GM18517 (cell line): ENCODE measurements around the gene FLAD1.

Experiments used
- ATAC-seq: cut with Tn5 transposase; IDR thresholded peaks from one replicate; pipeline ENCODE4 v1.9.1; 2021; ENCODE audit warnings: mild to moderate bottlenecking, moderate library complexity; ENCODE audit not compliant: unreplicated experiment

FLAD1 gene

DNA sequence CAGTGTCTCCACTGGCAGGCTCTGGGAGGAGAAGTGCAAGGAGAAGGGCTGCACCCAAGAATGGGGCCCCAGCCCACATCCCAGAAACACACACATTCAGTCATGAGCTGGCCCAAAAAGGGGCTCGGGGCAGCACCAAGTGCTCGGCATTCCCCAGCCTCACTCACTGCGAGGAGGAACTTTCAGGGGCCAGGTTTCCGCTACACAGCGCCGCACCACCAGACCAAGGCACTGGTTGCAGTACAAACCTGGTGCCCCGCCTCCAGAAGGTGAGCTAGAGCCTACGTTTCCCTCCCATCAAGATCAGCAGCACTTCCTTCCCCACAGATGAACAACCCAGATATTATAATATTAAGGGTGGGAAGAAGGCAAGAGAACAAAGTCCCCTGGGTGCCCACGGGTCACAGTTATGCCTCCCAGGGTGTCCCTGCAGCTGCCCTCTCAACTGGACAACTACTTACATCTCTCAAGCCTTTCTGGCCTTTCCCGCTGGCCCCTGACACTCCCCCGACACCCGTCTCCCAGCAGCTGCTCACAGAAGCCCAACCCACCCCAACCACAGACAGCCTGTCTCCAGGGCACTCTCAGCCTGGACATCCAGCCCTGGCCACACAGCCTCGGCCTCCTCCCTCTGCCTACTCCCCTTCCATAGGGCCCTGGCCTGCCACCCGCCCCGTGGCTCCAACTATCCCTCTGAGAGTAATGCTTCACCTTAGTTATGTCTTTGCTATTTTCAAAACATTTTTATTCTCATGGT, 31.1 kb upstream of the FLAD1 start:
- no peak for ATAC-seq

GRCh38 chr1:154952664-154953063, 30.5 kb upstream of the FLAD1 start:
- ATAC-seq, result no peak

GRCh38 chr1:154953611-154954038, 29.5 kb upstream of the FLAD1 start:
- no peak for ATAC-seq

DNA sequence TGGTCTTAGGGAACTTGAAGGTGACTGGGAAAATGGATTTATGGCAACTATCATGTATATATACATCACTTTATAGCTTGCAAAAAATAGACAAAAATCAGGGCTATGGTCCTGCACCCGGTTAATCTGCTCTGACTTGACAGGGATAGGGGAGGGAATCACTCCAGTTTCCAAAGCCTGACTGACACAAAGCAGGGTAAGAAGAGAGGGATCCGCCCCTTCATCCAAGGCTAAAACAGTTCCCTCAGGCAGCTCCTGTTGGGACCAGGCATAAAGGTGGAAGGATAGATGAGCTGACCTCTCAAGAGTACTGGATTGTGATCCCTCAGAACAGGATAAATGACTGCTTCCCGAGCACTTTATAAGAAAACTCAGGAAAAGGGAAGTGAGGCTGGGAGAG, 28.6 kb upstream of the FLAD1 start:
- no peak for ATAC-seq

GRCh38 chr1:154955039-154955717, 28.0 kb upstream of the FLAD1 start:
- peak; percentile 50 for ATAC-seq

GRCh38 chr1:154955718-154956543, 27.2 kb upstream of the FLAD1 start, which contains the start of gene PBXIP1:
Gene PBXIP1, minus strand, starts transcription at chr1:154956099. Its CDS starts 2,378 bp downstream, at chr1:154953721.
- ATAC-seq, result peak; percentile 51

- no peak for ATAC-seq
Observed at GRCh38 chr1:154956544-154956941, 26.6 kb upstream of the FLAD1 start.

GRCh38 chr1:154957091-154957657, 26.0 kb upstream of the FLAD1 start:
- ATAC-seq, result no peak

- no peak for ATAC-seq
Observed at GRCh38 chr1:154958036-154958435, 25.1 kb upstream of the FLAD1 start.

GRCh38 chr1:154958681-154959425, 24.3 kb upstream of the FLAD1 start:
- no peak for ATAC-seq

DNA sequence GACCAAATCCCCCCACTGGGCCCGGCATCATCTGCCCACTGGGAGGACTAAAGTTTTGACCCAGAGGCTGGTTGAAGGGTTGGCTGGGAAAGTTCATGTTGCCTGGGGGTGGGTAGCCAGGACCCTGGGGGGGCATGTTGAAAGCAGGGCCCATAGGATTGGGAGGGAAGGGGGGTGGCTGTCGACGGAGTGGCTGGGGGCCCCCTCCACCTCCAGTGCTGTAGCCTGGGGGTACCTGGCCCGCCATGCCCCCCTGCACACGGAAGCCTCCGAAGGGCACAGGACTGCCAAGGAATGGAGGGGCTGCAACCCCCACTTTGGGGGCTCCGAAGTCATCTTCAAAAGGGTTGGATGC, 23.7 kb upstream of the FLAD1 start:
- no peak for ATAC-seq

GRCh38 chr1:154960446-154961136, 22.6 kb upstream of the FLAD1 start:
- ATAC-seq, result no peak

DNA sequence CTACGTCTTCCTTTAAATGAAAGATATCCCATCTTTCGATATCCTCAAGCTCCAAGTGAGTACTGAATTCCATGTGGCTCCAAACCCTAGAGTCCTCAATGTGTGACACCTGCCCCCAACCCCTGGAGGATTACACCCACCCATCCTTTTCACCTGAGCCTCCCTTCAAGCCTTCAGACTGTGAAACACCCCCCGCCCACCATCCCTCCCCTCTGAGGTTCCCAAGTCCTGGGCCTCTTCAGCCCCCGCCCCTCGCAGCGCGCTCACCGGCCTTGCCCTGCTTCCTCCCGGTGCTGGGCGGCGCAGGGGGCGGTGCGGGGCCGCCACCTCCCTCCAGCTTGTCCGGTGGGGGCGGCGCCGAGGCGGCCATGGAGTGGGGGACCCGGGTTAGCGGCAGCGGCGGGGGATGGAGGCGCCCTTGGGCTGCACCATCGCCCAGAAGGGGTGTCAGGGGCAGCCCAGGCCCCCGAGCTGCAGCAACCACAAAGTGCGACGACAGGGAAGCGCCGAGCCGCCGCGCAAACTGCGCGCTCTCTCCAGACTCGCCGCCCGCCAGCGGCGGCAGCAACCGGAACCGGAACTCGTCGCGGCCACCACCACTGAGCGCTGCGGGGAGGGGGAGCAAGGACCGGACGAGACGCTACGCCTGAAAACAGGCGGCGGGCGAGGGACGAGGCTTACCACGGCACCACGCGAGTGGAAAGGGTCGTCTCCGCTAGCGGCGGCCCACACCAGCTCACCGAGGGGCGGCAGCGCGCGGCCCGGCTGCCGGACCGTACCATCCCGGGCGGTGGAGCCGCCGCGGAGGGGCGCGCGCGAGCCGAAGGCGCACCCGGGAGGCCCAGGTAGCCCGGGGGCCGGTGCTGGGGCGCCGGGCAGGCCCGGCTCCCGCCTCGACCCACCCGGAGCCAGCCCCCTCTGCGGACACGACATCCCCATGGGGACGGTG, 21.7 kb upstream of the FLAD1 start, which contains the start of gene PYGO2:
PYGO2 (minus strand) TSS at position 576 of the 949 bp plus-strand sequence; CDS start at position 370, 206 bp downstream.
- peak; percentile 71 for ATAC-seq

DNA sequence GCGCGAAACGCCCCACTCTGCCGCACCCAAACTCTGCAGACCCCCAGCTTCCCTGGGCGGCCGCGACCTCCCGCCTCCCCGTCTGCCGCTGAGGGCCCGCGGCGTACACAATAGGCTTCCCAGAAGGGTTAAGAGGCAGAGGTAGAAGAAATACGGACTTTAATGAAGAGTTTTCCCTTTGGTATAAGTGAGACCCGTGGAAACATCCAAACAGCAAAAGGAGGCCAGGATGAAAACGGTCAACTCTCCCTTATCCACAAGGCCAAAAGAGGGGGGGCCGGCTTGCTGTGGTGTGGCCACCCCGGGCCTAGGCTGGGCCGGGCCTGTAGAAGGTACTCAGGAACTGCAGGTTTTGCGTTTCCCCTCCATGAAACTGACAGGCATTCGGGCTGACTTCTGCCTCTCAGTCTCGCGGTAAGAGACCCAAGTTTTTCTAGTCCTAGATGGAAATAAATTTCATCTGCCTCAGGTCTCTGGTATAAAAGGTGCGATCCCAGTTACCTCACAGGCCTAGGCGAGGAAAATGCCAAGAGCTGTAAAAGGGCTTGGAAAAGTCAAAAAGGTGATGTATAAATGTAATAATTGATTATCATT, 20.9 kb upstream of the FLAD1 start:
- no peak for ATAC-seq

- ATAC-seq, result no peak
Observed at GRCh38 chr1:154962795-154963330, 20.3 kb upstream of the FLAD1 start.

- no peak for ATAC-seq
Observed at GRCh38 chr1:154963643-154964042, 19.5 kb upstream of the FLAD1 start.

GRCh38 chr1:154964359-154964758, 18.8 kb upstream of the FLAD1 start:
- no peak for ATAC-seq

DNA sequence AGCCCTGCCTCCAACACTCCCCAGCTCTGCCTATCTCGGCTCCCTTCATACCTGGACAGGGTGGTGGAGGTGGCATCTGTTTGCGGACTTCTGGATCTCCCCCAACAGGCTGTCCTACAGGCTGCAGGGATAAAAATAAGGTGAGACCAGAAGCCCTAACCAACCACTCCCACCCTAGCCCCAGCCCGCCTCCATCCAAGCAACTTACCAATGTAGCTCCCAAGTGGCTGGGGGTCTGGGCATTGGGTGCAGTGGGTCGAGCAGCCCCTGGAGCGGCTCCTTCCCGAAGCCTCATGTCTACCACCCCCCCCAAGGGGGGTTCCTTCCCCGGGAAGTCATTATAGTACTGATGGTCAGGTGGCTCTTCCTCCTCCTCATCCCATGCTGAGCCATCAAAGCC, 17.0 kb upstream of the FLAD1 start:
- ATAC-seq, result no peak
